ENCODE measurements around the gene IL23R. TPM values are rescaled to one million over a fixed set of nuclear protein-coding genes. Genes with fewer than 3 reads are reported as not detected.

Gene IL23R
- total RNA-seq, 1 experiment from 2014 or later: not detected

GRCh38 chr1:67150931-67151330 lies 15.3 kb upstream of the IL23R start (continued):
- TF ChIP-seq ZBTB33 (IDR thresholded peaks at IDR 0.05; ENCODE audit: extremely low read depth, insufficient replicate concordance, low read length): no peak

- ATAC-seq: no peak
- no peaks in the 10 kb centered on the region for H3K36me3 ChIP-seq (ENCODE audit: control insufficient read depth in 1 of 2, insufficient read depth in 2 of 2, low read length in 2 of 2)
- H2AFZ ChIP-seq (ENCODE audit: low read depth, low read length, poor library complexity, severe bottlenecking): no peak overlapping the region
- RAD21 ChIA-PET (ENCODE audit: low non-redundant PET in 1 of 2, low total read pairs in 2 of 2, uncharacterized antibody in 2 of 2, unreplicated experiment in 2 of 2): no interaction called here
- H3K27ac ChIP-seq (ENCODE audit: low read depth, low read length): no peak overlapping the region
- no peak for DNase-seq (ENCODE audit: low read depth, low spot score)
- H3K9me3 ChIP-seq (ENCODE audit: control insufficient read depth in 1 of 2, insufficient read depth in 1 of 2, low read depth in 1 of 2, low read length in 2 of 2): no peaks in the 10 kb centered on the region
- no peaks in the 10 kb centered on the region for H3K9me2 ChIP-seq (ENCODE audit: insufficient read depth)
- no TSS peak for BruUV-seq (replicated peaks)
- H4K20me1 ChIP-seq (ENCODE audit: insufficient read depth): no peaks in the 10 kb centered on the region
- CTCF ChIA-PET: interaction anchor here (1.0 kb wide), 1 partner anchor 9 kb away, joined by 3 read pairs; no protein-coding TSS in a partner anchor
- intact Hi-C loops (cut with micrococcal nuclease): no loop called here
- no peak overlapping the region for H3K9ac ChIP-seq (ENCODE audit: low read length)
- H3K4me3 ChIP-seq (replicated peaks in 1 of 2; ENCODE audit: low read depth in 1 of 2, low read length in 2 of 2): no peak overlapping the region
- POLR2A ChIA-PET: no interaction called here
- TF ChIP-seq ELF1 (IDR thresholded peaks at IDR 0.05; ENCODE audit: borderline replicate concordance, low read depth) (no peak), SP1 (IDR thresholded peaks at IDR 0.05; ENCODE audit: low read depth) (no peak), SRF (IDR thresholded peaks at IDR 0.05; ENCODE audit: low read depth) (no peak), CTCF (IDR thresholded peaks at IDR 0.05 in 2 of 3, conservative IDR thresholded peaks at IDR 0.05 in 1 of 3; ENCODE audit: borderline replicate concordance in 1 of 3, insufficient read depth in 1 of 3, low read depth in 2 of 3, low read length in 2 of 3) (no peak), JUND (IDR thresholded peaks at IDR 0.05) (no peak), EZH2 (IDR thresholded peaks at IDR 0.05) (no peak), RAD21 (IDR thresholded peaks at IDR 0.05; ENCODE audit: low read depth) (no peak), ZBTB33 (IDR thresholded peaks at IDR 0.05; ENCODE audit: extremely low read depth, insufficient replicate concordance, low read length) (no peak), TCF7L2 (IDR thresholded peaks at IDR 0.05; ENCODE audit: borderline replicate concordance, extremely low read depth, insufficient read depth, insufficient read length) (no peak), EGR1 (IDR thresholded peaks at IDR 0.05; ENCODE audit: low read depth) (no peak), CEBPB (IDR thresholded peaks at IDR 0.05; ENCODE audit: low read depth) (no peak), POLR2AphosphoS5 (IDR thresholded peaks at IDR 0.05; ENCODE audit: low read depth, low read length) (no peak), FOSL1 (IDR thresholded peaks at IDR 0.05; ENCODE audit: low read depth) (no peak)
- no peaks in the 10 kb centered on the region for H3K79me2 ChIP-seq (ENCODE audit: insufficient read depth, low read length)
- no peaks in the 10 kb centered on the region for H3K27me3 ChIP-seq (ENCODE audit: insufficient read depth, low read length)
- no peak overlapping the region for H3K4me2 ChIP-seq (ENCODE audit: low read length)
- H3K4me1 ChIP-seq (ENCODE audit: control insufficient read depth in 1 of 2, insufficient read depth in 2 of 2, low read length in 2 of 2): peaks cover 0 to 10% of the 10 kb centered on the region in 2 experiments; a peak in 2 of 4 replicates
These were observed 7.9 kb upstream of the IL23R start for GRCh38 chr1:67158401-67158800.

Measured in HCT116 (cell line).